ENCODE measurements around the gene HAP1.
A peak's percentile ranks its signal among the peaks of the same experiment; 100 is the strongest.

The HAP1 gene

GRCh38 chr17:41734139-41734948 is at the start of gene HAP1:
HAP1 (minus strand) TSS chr17:41734643; CDS start chr17:41734634, 9 bp downstream.
- DNase-seq: peak in 34 of 56 donors; percentile 5 to 62 (median 34)

DNA sequence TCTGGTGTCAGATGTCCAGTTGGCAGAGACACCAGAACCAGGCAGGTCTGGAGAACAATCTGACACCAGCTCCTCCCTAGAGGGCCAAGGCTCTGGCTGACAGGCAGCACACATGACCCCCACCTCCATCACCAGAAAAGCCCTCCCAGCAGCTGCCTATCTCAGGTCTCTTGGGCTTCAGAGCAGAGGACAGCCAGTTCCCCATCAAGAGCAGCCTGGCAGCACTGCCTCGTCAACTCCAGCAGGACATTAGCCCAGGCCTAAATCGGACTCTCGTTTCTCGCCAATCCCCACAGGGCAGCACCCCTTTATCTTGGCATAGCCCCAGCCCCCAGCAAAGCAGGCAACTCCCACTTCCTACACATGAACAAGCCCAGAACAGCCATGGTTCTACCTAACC is 47.7 kb upstream of the HAP1 start:
- DNase-seq: no peak

DNA sequence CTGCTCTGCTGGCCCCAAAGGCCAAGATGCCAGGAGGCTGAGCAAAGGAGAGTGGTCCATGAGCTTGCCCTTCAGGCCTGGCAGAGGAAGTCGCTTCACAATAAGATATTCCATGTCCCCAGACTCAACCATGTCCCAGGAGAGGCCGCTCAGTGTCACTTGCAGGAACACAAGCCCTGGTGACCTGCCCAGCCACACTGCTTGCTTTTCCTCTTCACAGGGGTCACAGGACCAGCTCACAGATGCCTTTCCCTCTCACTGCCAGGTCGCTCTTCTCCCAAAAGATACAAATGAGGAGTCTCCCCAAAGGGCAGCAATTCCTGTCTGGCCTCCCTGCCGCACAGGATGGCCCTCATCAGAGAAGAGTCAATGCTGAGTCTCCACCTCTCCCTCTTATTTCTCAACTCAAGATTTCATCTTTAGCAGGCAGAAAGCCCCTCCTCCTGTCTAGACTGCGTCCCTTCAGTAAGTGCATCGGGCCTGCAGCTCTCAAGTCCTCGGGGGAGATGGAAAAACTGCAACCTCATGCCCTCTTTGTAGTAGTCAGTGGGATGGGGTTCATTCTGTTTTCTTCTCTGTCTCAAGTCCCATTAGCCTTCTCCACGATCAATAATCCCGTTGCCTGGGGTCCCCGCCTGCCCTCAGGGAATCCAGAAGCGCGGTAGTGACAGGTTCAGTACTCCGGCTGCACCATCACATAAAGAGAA is 47.1 kb upstream of the HAP1 start:
- DNase-seq: no peak

DNA sequence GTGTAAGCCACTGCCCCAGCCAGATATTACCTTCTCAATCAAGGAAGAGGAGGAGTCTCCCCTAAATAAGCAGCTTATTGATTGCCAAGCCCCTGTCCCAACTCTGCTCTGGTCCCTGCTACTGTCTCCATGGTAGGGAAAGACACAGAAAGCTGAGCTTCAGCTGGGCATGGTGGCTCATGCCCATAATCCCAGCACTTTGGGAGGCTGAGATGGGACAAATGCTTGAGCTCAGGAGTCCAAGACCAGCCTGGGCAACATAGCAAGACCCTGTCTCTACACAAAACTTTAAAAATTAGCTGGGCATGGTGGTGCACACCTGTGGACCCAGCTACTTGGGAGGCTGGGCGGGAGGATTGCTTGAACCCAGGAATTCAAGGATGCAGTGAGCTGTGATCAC is 45.5 kb upstream of the HAP1 start:
- DNase-seq: no peak

DNA sequence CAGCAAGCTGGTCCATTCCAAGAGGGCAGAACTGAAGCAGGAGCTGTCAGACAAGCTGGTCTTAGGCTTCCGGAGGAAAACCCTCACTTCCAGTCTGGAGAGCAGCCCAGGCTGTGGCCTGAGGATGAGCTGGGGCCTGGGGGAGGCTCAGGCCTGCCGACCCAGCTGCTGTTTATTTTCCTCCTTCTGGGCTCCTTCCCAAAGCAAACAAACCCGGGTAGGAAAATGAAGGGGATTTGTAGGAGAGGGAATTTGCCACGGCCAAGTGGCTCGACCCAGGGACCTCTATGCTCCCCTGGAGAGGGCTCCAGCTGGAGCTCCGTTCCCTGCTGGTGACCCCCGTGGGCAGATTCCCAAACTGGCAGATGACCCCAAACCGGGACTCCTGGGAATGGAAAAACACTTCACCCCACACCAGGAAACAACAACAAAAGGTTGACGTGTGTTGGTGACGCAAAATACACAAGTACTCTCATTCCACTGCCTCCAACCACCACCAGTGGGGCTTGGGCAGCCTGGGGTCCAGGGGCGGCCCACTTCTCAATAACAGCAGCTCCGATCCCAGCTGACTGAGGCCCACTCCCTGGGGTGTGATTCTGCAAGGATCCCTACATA is 43.2 kb upstream of the HAP1 start:
- peak in 27 of 56 donors; percentile 11 to 58 (median 33) for DNase-seq

GRCh38 chr17:41777157-41777573 is 42.7 kb upstream of the HAP1 start:
- peak in 6 of 56 donors; percentile 20 to 58 (median 44) for DNase-seq

DNA sequence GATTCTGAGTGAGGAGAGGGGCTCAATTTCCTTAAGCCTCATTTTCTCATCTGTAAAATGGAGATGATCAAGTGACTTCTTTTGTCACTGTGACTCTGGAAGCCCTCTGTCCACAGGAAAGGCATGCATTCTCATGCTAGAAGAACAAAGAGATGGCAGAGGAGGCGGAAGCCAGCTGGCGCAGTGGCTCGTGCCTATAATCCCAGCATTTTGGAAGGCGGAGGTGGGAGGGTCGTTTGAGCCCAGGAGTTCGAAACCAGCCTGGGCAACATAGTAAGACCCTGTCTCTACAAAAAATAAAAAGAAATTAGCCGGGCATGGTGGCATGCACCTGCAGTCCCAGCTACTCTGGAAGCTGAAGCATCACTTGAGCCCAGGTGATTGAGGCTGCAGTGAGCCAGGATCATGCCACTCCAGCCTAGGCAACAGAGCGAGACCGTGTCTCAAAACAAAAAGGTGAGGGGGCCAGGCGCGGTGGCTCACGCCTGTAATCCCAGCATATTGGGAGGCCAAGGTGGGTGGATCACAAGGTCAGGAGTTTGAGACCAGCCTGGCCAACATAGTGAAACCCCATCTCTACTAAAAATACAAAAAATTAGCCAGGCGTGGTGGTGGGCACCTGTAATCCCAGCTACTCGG is 41.9 kb upstream of the HAP1 start:
- DNase-seq: peak in 12 of 56 donors; percentile 18 to 44 (median 22)

- DNase-seq: peak in 48 of 56 donors; percentile 12 to 83 (median 47)
Measured at GRCh38 chr17:41775394-41776226, 41.2 kb upstream of the HAP1 start.

DNA sequence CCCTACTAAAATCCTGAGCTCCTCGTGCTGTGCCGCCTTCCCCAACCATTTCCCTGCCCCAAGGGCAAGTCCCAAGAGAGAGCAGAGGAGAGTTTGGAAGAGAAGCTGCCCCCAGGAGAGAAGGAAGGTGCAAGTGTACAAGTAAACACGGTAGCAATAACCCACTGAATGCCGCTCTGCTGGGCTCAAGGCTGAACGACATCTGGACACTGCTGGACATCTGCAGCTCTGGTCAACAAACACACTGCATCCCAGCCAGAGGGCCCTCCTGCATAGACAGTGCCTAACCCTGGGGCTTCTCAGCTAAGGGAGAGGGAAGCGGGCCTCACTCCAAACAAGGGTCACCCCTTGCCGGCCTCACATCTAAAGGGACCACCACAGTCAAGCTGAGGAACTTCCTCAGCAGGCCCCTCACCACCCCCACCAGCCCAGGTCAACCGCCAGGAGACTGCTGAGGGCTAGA is 39.3 kb upstream of the HAP1 start:
- DNase-seq: peak in 8 of 56 donors; percentile 11 to 48 (median 28)

DNA sequence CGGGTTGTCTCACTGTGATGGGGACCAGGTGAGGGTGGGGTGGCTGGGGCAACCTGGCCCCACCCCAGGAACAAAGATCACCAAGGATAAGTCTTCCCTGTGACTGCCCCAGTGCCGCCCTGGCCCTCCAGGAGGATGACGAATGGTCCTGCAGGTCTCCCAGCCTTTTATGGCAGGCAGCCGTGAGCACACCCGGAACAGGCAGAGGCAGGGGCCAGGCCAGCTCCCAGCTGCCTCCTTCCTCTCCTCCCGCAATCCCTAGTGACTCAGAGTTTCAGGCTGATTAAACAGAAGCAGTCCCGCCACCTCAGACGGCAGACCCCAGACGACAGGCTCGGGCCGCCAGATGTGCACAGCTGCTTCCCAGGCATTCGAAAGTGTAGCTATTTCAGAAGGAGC is 38.7 kb upstream of the HAP1 start:
- DNase-seq: no peak

GRCh38 chr17:41772586-41773189 is 38.2 kb upstream of the HAP1 start:
- DNase-seq: no peak

GRCh38 chr17:41772218-41772585 is 37.8 kb upstream of the HAP1 start:
- DNase-seq: no peak

- no peak for DNase-seq
Measured at GRCh38 chr17:41771389-41772206, 37.2 kb upstream of the HAP1 start.

DNA sequence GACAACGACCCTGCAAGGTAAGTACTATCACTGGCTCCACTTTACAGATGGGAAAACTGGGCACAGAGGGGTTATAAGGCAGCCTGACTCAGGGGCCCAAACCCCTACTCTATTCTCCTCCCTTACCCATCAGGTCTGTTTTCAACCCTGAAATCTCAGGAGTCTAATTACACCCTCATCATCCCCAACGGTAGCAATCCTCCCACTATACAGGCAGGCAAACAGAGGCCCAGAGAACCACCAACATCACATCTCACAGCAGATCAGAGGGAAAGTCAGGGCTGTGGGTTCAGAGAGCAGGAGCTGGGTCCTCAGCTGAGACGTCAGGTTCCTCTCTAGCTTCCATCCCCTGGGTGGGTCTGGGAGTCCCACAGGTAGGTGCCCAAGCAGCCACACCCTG is 35.5 kb upstream of the HAP1 start:
- DNase-seq: no peak

DNA sequence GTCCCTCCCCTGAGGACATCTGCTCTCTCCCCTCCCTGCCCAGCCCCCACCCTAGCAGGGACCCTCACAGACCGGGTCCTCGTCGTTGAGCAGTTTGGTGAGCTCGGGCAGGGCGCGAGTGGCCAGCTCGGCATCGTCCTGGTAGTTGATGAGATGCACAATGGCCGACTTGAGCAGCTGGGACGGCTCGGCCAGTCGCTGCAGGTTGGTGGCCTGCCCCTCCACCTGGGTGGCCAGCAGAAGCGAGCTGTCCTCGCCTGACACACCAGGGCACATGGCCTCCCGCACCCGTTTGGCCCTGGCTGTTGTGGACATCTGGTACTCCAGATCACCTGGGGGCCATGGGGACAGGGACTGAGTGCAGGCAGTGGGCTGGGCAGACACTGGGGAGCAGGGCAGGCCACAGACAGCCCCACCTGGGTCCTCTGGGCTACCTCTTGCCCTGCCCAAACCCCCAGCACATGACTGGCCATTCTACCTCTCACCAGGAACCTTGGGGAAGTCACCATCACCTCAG is 35.0 kb upstream of the HAP1 start:
- no peak for DNase-seq

DNA sequence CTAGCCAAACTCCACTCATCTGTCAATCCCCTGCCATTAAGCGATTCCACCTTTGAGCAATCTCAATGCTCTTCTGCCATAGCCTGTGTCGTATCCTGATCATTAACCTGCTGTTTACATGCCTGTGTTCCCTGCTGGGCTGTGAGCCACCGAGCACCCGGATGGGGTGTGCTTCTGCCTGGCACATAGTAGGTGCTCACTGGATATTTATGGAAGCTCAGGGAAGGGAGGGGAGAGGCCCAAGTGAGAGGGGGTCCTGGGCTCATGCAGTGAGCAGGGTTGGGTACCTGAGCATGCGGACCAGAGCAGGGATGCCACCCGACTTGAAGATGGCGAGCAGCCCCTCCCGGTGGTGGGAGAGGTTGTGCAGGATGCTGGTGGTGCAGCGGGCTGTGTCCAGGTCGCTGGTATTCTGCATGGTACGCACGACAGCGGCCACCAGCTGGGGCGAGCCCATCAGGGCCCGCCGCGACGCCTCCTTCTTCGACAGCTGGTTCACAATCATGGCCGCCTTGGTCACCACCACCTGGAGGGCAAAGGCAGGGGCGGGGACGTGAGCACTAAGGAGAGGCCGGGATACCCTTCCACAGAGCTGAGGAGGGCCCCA is 34.3 kb upstream of the HAP1 start:
- DNase-seq: no peak

DNA sequence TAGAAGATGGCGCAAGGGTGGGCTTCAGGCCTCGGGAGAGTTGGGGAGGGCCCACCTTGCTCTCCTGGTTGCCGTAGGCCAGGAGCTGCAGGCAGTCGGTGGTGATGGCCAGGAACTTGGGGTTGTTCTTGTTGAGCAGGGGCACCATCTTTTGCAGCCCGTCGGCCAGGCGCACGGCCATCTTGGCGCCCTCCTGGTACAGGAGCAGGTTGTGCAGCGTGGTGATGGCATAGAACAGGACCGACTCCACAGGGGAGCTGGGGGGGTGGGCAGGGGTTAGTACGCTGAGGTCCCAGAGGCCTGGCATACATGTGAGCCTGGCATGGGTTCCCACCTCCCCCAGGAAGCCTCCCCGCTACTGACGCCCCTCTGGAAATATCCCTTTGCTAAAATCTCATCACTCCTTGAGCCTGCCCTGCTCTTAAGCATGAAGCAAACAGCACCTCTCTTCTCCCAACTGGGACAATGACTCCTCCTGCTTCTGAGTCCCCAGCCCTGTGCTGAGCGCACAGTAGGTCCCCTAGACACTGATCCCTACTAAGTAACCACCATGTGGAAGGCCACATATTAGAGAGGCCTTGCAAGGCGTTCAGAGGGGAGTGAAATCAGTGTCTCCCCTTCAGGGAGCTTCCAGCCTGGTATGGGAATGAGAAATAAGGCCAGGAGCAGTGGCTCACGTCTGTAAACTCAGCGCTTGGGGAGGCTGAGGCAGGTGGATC is 33.0 kb upstream of the HAP1 start:
- no peak for DNase-seq

- DNase-seq: no peak
Measured at GRCh38 chr17:41766135-41766534, 31.7 kb upstream of the HAP1 start.

Data from amygdala (tissue), 56 donors.